Adrenal gland (tissue), 5 donors: ENCODE measurements around the gene CPD.
"Not testable (repeated sequence)": the region's sequence is repeated elsewhere in the genome, so short reads cannot be mapped to it uniquely, and the experiment has no call there.

Experiments
- CTCF ChIP-seq, 6 experiments: fragments of 450-650 bp in 4 of 6; fragments of 200-600 bp in 2 of 6; sonication (generic) in 1 of 6; IDR thresholded peaks; 1 replicate in 5 of 6; 2 replicates in 1 of 6; pipeline versions ENCODE4 v1.5.1 to v1.8.0; 2016 to 2021; ENCODE audit warnings: antibody characterized with exemption in 6 of 6, mild to moderate bottlenecking in 2 of 6, moderate library complexity in 1 of 6
- POLR2A ChIP-seq, 2 donors: fragments of 450-650 bp; IDR thresholded peaks; one replicate each; pipeline ENCODE4 v1.6.1; 2017; ENCODE audit warnings: antibody characterized with exemption in 2 of 2, mild to moderate bottlenecking in 2 of 2, moderate library complexity in 1 of 2
- donor health status: DM: no; HTN: no; CAD: no.

- not testable (repeated sequence) for TF ChIP-seq CTCF, POLR2A (IDR thresholded peaks at IDR 0.05)
Measured at GRCh38 chr17:30458797-30459413, 80.2 kb downstream of the CPD start.
